GM19023 (cell line): Measurements from ENCODE around the gene DBNDD1.

Experiments
- ATAC-seq: cut with Tn5 transposase; IDR thresholded peaks from one replicate; pipeline ENCODE4 v1.9.1; 2021; ENCODE audit warnings: mild to moderate bottlenecking, moderate library complexity; ENCODE audit not compliant: unreplicated experiment

The DBNDD1 gene

GRCh38 chr16:90037276-90037675 is 18.0 kb upstream of the DBNDD1 start:
- ATAC-seq, result no peak

GRCh38 chr16:90035902-90036301 is 16.6 kb upstream of the DBNDD1 start:
- ATAC-seq, result no peak

GRCh38 chr16:90034504-90034903 is 15.2 kb upstream of the DBNDD1 start:
- no peak for ATAC-seq

- no peak for ATAC-seq
Measured at GRCh38 chr16:90033387-90033786, 14.1 kb upstream of the DBNDD1 start.

- no peak for ATAC-seq
Measured at GRCh38 chr16:90032674-90033331, 13.5 kb upstream of the DBNDD1 start.

- no peak for ATAC-seq
Measured at GRCh38 chr16:90031931-90032673, 12.8 kb upstream of the DBNDD1 start.

GRCh38 chr16:90031186-90031930 is 12.1 kb upstream of the DBNDD1 start:
- no peak for ATAC-seq

- ATAC-seq, result no peak
Measured at GRCh38 chr16:90028985-90029384, 9.7 kb upstream of the DBNDD1 start.

- no peak for ATAC-seq
Measured at GRCh38 chr16:90027611-90028010, 8.4 kb upstream of the DBNDD1 start.

GRCh38 chr16:90026135-90026534 is 6.9 kb upstream of the DBNDD1 start:
- no peak for ATAC-seq

GRCh38 chr16:90023078-90023447 is 3.8 kb upstream of the DBNDD1 start:
- no peak for ATAC-seq

GRCh38 chr16:90022209-90023077 is 3.2 kb upstream of the DBNDD1 start:
- ATAC-seq, result peak; percentile 53

GRCh38 chr16:90020838-90021382 is 1.7 kb upstream of the DBNDD1 start:
- no peak for ATAC-seq

- no peak for ATAC-seq
Measured at GRCh38 chr16:90020260-90020837, 1.1 kb upstream of the DBNDD1 start.

GRCh38 chr16:90019543-90020259 is 445 bp upstream of the DBNDD1 start:
- ATAC-seq, result no peak

GRCh38 chr16:90018297-90018651 is 982 bp downstream of the DBNDD1 start:
- ATAC-seq, result no peak

GRCh38 chr16:90016339-90016950 is 2.8 kb downstream of the DBNDD1 start:
- no peak for ATAC-seq

- no peak for ATAC-seq
Measured at GRCh38 chr16:90015586-90016338, 3.5 kb downstream of the DBNDD1 start.
